SK-N-SH (cell line): Measurements from ENCODE around the gene KRT26. TPM values are rescaled to one million over a fixed set of nuclear protein-coding genes. Genes with fewer than 3 reads are reported as not detected.

ENCODE experiments used
- CTCF ChIA-PET: fragments of 300-600, 350-600 bp; formaldehyde crosslinking; extraction: SDS; loops from one replicate; lab custom pipeline; 2021; lab: Yijun Ruan, JAX
- POLR2A ChIA-PET: fragments of 350-600 bp; sonication (Branson Sonifier 250); formaldehyde crosslinking; extraction: SDS; loops from one replicate; lab custom pipeline; 2020; ENCODE audit warnings: antibody characterized with exemption, inconsistent platforms; lab: Yijun Ruan, JAX
- DNase-seq: peaks from one replicate; pipeline ENCODE4 v3.0.0; 2012
- H2AFZ ChIP-seq: fragments of 200-600 bp; sonication (generic); 2 replicates; pipeline ENCODE4 v1.8.1; 2016; ENCODE audit warnings: antibody characterized with exemption, mild to moderate bottlenecking, low read depth
- H3F3A ChIP-seq: fragments of 200-600 bp; sonication (generic); replicated peaks from 2 replicates; pipeline ENCODE3; 2016; ENCODE audit warnings: antibody characterized with exemption, mild to moderate bottlenecking; ENCODE audit not compliant: insufficient read depth
- H3K27ac ChIP-seq, 2 experiments: fragments of 200-500 bp in 1 of 2; fragments of 200-600 bp in 1 of 2; sonication (Bioruptor generic) in 1 of 2; sonication (generic), shearing (Covaris generic) in 1 of 2; 2 replicates each; pipeline versions ENCODE4 v1.5.1 to v1.6.1; 2014 to 2016; ENCODE audit warnings: low read depth in 2 of 2, inconsistent platforms in 1 of 2, low read length in 1 of 2, mild to moderate bottlenecking in 1 of 2, mixed read lengths in 1 of 2
- H3K27me3 ChIP-seq: fragments of 200-600 bp; sonication (generic), shearing (Covaris generic); 2 replicates; pipeline ENCODE4 v1.6.1; 2016; ENCODE audit warnings: mixed run types; ENCODE audit not compliant: insufficient read depth
- H3K36me3 ChIP-seq, 2 experiments: fragments of 200-500 bp in 1 of 2; fragments of 200-600 bp in 1 of 2; sonication (Bioruptor generic) in 1 of 2; sonication (generic) in 1 of 2; replicated peaks in 1 of 2; 2 replicates each; pipeline versions ENCODE3 to v1.5.1; 2014 to 2016; ENCODE audit warnings: low read length in 1 of 2, mild to moderate bottlenecking in 1 of 2; ENCODE audit not compliant: insufficient read depth in 2 of 2, control insufficient read depth in 1 of 2
- H3K4me1 ChIP-seq, 2 experiments: fragments of 200-500 bp in 1 of 2; fragments of 200-600 bp in 1 of 2; sonication (Bioruptor generic) in 1 of 2; sonication (generic), shearing (Covaris generic) in 1 of 2; 2 replicates each; pipeline versions ENCODE4 v1.5.1 to v1.6.1; 2014 to 2016; ENCODE audit warnings: low read depth in 1 of 2, low read length in 1 of 2, mixed run types in 1 of 2; ENCODE audit not compliant: insufficient read depth in 2 of 2, control insufficient read depth in 1 of 2
- H3K4me2 ChIP-seq: fragments of 200-600 bp; sonication (generic), shearing (Covaris generic); 2 replicates; pipeline ENCODE4 v1.6.1; 2017; ENCODE audit warnings: mixed run types
- H3K4me3 ChIP-seq, 2 experiments: fragments of 200-500 bp in 1 of 2; fragments of 200-600 bp in 1 of 2; sonication (Bioruptor generic) in 1 of 2; sonication (generic), shearing (Covaris generic) in 1 of 2; 2 replicates each; pipeline versions ENCODE4 v1.5.1 to v1.8.1; 2014 to 2016; ENCODE audit warnings: low read depth in 2 of 2, inconsistent platforms in 1 of 2, low read length in 1 of 2, mild to moderate bottlenecking in 1 of 2, mixed read lengths in 1 of 2, moderate library complexity in 1 of 2
- H3K79me2 ChIP-seq: fragments of 200-600 bp; sonication (generic); 2 replicates; pipeline ENCODE4 v1.8.1; 2017; ENCODE audit warnings: mild to moderate bottlenecking; ENCODE audit not compliant: insufficient read depth
- H3K9ac ChIP-seq: fragments of 200-600 bp; sonication (generic); 2 replicates; pipeline ENCODE4 v1.6.1; 2017; ENCODE audit warnings: mixed run types
- H3K9me2 ChIP-seq: fragments of 200-600 bp; sonication (generic); 2 replicates; pipeline ENCODE4 v1.6.1; 2017; ENCODE audit warnings: mixed run types
- H3K9me3 ChIP-seq: fragments of 200-600 bp; sonication (generic); 2 replicates; pipeline ENCODE4 v1.6.1; 2017; ENCODE audit warnings: mixed run types, mild to moderate bottlenecking, moderate library complexity
- H4K20me1 ChIP-seq: fragments of 200-600 bp; sonication (generic); 2 replicates; pipeline ENCODE4 v1.6.1; 2017; ENCODE audit warnings: mild to moderate bottlenecking, mixed run types; ENCODE audit not compliant: insufficient read depth
- EP300 ChIP-seq, 2 experiments: IDR thresholded peaks; 2 replicates each; pipeline versions ENCODE4 v1.4.0 to v1.6.1; 2012; ENCODE audit warnings: borderline replicate concordance in 1 of 2, low read depth in 1 of 2, low read length in 1 of 2
- EZH2phosphoT487 ChIP-seq: fragments of 200-600 bp; sonication (generic); IDR thresholded peaks from 2 replicates; pipeline ENCODE4 v1.6.1; 2017; ENCODE audit warnings: low read depth, mixed run types, mild to moderate bottlenecking, antibody characterized with exemption, moderate library complexity, borderline replicate concordance
- FOSL2 ChIP-seq: IDR thresholded peaks from 2 replicates; pipeline ENCODE4 v1.4.0; 2012; ENCODE audit warnings: low read depth, mild to moderate bottlenecking, moderate library complexity, borderline replicate concordance
- FOXJ3 ChIP-seq: sonication (generic); formaldehyde crosslinking; IDR thresholded peaks from 2 replicates; pipeline ENCODE4 v1.5.1; 2020; ENCODE audit warnings: mild to moderate bottlenecking, missing genetic modification reagents
- FOXM1 ChIP-seq: IDR thresholded peaks from 2 replicates; pipeline ENCODE4 v1.4.0; 2012; ENCODE audit warnings: low read depth, mild to moderate bottlenecking
- GABPA ChIP-seq: IDR thresholded peaks from 2 replicates; pipeline ENCODE4 v1.4.0; 2012; ENCODE audit warnings: low read depth, mild to moderate bottlenecking
- JUND ChIP-seq: IDR thresholded peaks from 2 replicates; pipeline ENCODE4 v1.4.0; 2012
- MEF2A ChIP-seq: IDR thresholded peaks from 2 replicates; pipeline ENCODE4 v1.4.0; 2012; ENCODE audit warnings: low read depth, borderline replicate concordance
- NFIC ChIP-seq: IDR thresholded peaks from 2 replicates; pipeline ENCODE4 v1.4.0; 2012; ENCODE audit warnings: borderline replicate concordance
- NRF1 ChIP-seq: IDR thresholded peaks from 2 replicates; pipeline ENCODE4 v1.6.1; 2012; ENCODE audit warnings: low read depth, mild to moderate bottlenecking, low read length
- POLR2AphosphoS5 ChIP-seq: IDR thresholded peaks from 2 replicates; pipeline ENCODE4 v1.6.1; 2012; ENCODE audit warnings: low read depth, low read length
- RFX5 ChIP-seq: IDR thresholded peaks from 2 replicates; pipeline ENCODE4 v1.6.1; 2012; ENCODE audit warnings: mild to moderate bottlenecking, improper control_type of control experiment, low read length
- SMC3 ChIP-seq: IDR thresholded peaks from 2 replicates; pipeline ENCODE4 v1.6.1; 2012; ENCODE audit warnings: low read depth, low read length, improper control_type of control experiment
- TAF1 ChIP-seq: IDR thresholded peaks from 2 replicates; pipeline ENCODE4 v1.6.1; 2012; ENCODE audit warnings: low read depth, mild to moderate bottlenecking, low read length, moderate library complexity, borderline replicate concordance
- TCF12 ChIP-seq: IDR thresholded peaks from 2 replicates; pipeline ENCODE4 v1.4.0; 2012
- TEAD4 ChIP-seq: IDR thresholded peaks from 2 replicates; pipeline ENCODE4 v1.4.0; 2012; ENCODE audit warnings: mild to moderate bottlenecking, borderline replicate concordance; ENCODE audit not compliant: insufficient read depth
- YY1 ChIP-seq: IDR thresholded peaks from 2 replicates; pipeline ENCODE4 v1.4.0; 2012; ENCODE audit warnings: low read depth, mild to moderate bottlenecking
- WGBS: methylation state at CpG from one replicate; pipeline ENCODE4 v1.1.6; 2017; ENCODE audit warnings: low lambda C conversion rate; 5-methylcytosine and 5-hydroxymethylcytosine counted together
- polyA plus RNA-seq, 3 experiments: library from polyadenylated mRNA; depleted of rRNA; stranded (reverse); fragments of >200 nt; gene quantifications; 2 replicates each; pipeline ENCODE4 v1.2.3, GENCODE V29; 2012
- TF ChIP-seq, protein P1 (sequence below): IDR thresholded peaks from 2 replicates; pipeline ENCODE4 v1.6.1; 2012; ENCODE audit warnings: mild to moderate bottlenecking, low read depth, low read length, moderate library complexity
- TF ChIP-seq, protein P2 (sequence below): IDR thresholded peaks from 2 replicates; pipeline ENCODE4 v1.4.0; 2012; ENCODE audit warnings: low read depth
- TF ChIP-seq, protein P3 (sequence below): fragments of 150-350 bp; IDR thresholded peaks from 2 replicates; pipeline ENCODE4 v1.6.1; 2016; ENCODE audit warnings: mild to moderate bottlenecking, low read depth, low read length
- TF ChIP-seq, protein P4 (sequence below): IDR thresholded peaks from 2 replicates; pipeline ENCODE4 v1.4.0; 2012; ENCODE audit warnings: low read depth, borderline replicate concordance

KRT26 gene
- polyA plus RNA-seq, 1 of the 3 experiments (the other 2 are of a cell fraction), result not detected

DNA sequence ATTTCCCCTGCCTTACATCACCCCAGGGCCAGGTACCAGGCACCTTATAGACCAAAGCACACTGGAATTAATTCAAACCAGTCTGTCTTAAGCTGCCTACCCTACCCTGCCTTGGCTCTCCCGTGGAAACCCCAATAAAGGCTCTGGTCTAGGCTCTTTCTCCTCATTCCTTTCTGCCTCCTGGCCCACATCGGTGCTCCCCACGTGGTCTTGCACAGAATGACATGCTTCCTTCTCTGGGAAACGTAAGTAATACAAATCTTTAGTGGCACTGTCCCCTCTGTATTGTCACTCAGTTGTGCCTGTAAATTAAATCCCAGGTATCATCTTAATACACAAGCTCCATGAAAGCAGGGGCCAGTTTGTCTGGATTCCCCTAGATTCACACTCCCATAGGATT is 33.4 kb downstream of the KRT26 start:
- Histone ChIP-seq H3K4me2 (no peak overlapping the region), H3K9me3 (no peaks in the 10 kb centered on the region)
- TF ChIP-seq TEAD4, result no peak
- TF ChIP-seq TAF1, result no peak
- no peak for TF ChIP-seq EZH2phosphoT487
- no peak for TF ChIP-seq SMC3
- TF ChIP-seq MEF2A, result no peak
- TF ChIP-seq NRF1, result no peak
- TF ChIP-seq, protein P1, sequence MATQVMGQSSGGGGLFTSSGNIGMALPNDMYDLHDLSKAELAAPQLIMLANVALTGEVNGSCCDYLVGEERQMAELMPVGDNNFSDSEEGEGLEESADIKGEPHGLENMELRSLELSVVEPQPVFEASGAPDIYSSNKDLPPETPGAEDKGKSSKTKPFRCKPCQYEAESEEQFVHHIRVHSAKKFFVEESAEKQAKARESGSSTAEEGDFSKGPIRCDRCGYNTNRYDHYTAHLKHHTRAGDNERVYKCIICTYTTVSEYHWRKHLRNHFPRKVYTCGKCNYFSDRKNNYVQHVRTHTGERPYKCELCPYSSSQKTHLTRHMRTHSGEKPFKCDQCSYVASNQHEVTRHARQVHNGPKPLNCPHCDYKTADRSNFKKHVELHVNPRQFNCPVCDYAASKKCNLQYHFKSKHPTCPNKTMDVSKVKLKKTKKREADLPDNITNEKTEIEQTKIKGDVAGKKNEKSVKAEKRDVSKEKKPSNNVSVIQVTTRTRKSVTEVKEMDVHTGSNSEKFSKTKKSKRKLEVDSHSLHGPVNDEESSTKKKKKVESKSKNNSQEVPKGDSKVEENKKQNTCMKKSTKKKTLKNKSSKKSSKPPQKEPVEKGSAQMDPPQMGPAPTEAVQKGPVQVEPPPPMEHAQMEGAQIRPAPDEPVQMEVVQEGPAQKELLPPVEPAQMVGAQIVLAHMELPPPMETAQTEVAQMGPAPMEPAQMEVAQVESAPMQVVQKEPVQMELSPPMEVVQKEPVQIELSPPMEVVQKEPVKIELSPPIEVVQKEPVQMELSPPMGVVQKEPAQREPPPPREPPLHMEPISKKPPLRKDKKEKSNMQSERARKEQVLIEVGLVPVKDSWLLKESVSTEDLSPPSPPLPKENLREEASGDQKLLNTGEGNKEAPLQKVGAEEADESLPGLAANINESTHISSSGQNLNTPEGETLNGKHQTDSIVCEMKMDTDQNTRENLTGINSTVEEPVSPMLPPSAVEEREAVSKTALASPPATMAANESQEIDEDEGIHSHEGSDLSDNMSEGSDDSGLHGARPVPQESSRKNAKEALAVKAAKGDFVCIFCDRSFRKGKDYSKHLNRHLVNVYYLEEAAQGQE, result no peak
- TF ChIP-seq FOSL2, result no peak
- no peak for TF ChIP-seq FOXM1
- no peak for TF ChIP-seq RFX5
- TF ChIP-seq EP300 (IDR thresholded peaks at IDR 0.05; ENCODE audit: borderline replicate concordance in 1 of 2, low read depth in 1 of 2, low read length in 1 of 2), result no peak
- TF ChIP-seq, protein P2, sequence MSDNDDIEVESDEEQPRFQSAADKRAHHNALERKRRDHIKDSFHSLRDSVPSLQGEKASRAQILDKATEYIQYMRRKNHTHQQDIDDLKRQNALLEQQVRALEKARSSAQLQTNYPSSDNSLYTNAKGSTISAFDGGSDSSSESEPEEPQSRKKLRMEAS, result no peak
- TF ChIP-seq TCF12, result no peak
- TF ChIP-seq, all 33 proteins: peak for 0
- Histone ChIP-seq H3K27ac (no peak overlapping the region), H2AFZ (no peak overlapping the region), H3K4me1 (no peaks in the 10 kb centered on the region), H3K9ac (no peak overlapping the region), H3K36me3 (no peaks in the 10 kb centered on the region), H3K27me3 (peaks cover 36% of the 10 kb centered on the region; the same call in 1 of the 2 replicates), H3K9me2 (no peaks in the 10 kb centered on the region), H3F3A (no peaks in the 10 kb centered on the region), H3K79me2 (no peaks in the 10 kb centered on the region), H4K20me1 (no peaks in the 10 kb centered on the region), H3K4me3 (no peak overlapping the region)
- ChIA-PET CTCF (no interaction called here), POLR2A (no interaction called here)
- DNase-seq, result no peak
- WGBS, result 2% methylated on average over 4 of the region's 4 CpGs

DNA sequence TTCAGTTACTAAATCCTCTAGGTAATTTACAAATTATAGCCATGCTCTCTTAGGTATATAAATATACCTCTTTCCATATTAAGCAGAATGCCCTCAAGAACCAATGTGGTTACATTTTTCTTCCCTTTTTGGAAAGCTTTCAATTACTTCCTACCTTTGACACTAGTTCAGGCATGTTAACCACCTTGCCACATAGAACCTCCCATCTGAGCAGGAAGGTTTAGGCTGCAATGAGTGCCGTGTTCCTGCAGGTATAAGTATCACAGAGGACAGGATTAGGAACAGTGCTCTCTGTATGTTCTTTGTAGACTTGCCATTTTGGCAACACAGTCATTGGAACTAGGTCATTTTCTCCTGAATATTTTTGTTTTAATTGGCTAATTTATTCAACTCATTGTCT is 37.0 kb downstream of the KRT26 start:
- no peak for DNase-seq
- Histone ChIP-seq H3F3A (no peaks in the 10 kb centered on the region), H3K27ac (no peak overlapping the region), H3K4me2 (no peak overlapping the region), H3K79me2 (no peaks in the 10 kb centered on the region), H3K4me1 (no peaks in the 10 kb centered on the region), H3K9me2 (no peaks in the 10 kb centered on the region), H3K36me3 (no peaks in the 10 kb centered on the region), H4K20me1 (no peaks in the 10 kb centered on the region), H3K4me3 (no peak overlapping the region), H2AFZ (no peak overlapping the region), H3K9ac (no peak overlapping the region), H3K9me3 (no peaks in the 10 kb centered on the region), H3K27me3 (peaks cover 54% of the 10 kb centered on the region; the same call in 1 of the 2 replicates)
- 13% methylated on average over 1 of the region's 1 CpG for WGBS
- ChIA-PET POLR2A (no interaction called here), CTCF (interaction anchor here (1.2 kb wide), 1 partner anchor 9 kb away, joined by 4 read pairs; no protein-coding TSS in a partner anchor)
- no peak for TF ChIP-seq RFX5
- no peak for TF ChIP-seq FOXJ3 (CRISPR knock-in tag)
- no peak for TF ChIP-seq FOXM1
- TF ChIP-seq POLR2AphosphoS5, result no peak
- TF ChIP-seq NRF1, result no peak
- TF ChIP-seq NFIC, result no peak
- TF ChIP-seq GABPA, result no peak
- TF ChIP-seq, protein P2, result no peak
- TF ChIP-seq, protein P3, sequence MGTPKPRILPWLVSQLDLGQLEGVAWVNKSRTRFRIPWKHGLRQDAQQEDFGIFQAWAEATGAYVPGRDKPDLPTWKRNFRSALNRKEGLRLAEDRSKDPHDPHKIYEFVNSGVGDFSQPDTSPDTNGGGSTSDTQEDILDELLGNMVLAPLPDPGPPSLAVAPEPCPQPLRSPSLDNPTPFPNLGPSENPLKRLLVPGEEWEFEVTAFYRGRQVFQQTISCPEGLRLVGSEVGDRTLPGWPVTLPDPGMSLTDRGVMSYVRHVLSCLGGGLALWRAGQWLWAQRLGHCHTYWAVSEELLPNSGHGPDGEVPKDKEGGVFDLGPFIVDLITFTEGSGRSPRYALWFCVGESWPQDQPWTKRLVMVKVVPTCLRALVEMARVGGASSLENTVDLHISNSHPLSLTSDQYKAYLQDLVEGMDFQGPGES, result no peak
- no peak for TF ChIP-seq YY1
- TF ChIP-seq SMC3, result no peak
- no peak for TF ChIP-seq TAF1
- TF ChIP-seq TCF12, result no peak
- TF ChIP-seq, protein P4, sequence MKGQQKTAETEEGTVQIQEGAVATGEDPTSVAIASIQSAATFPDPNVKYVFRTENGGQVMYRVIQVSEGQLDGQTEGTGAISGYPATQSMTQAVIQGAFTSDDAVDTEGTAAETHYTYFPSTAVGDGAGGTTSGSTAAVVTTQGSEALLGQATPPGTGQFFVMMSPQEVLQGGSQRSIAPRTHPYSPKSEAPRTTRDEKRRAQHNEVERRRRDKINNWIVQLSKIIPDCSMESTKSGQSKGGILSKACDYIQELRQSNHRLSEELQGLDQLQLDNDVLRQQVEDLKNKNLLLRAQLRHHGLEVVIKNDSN, result no peak
- no peak for TF ChIP-seq JUND
